HG03064 (cell line): Measurements from ENCODE around the gene GPC1.

Source experiments
- ATAC-seq: cut with Tn5 transposase; IDR thresholded peaks from one replicate; pipeline ENCODE4 v1.9.1; 2021; ENCODE audit warnings: low read depth; ENCODE audit not compliant: unreplicated experiment

Gene GPC1

DNA sequence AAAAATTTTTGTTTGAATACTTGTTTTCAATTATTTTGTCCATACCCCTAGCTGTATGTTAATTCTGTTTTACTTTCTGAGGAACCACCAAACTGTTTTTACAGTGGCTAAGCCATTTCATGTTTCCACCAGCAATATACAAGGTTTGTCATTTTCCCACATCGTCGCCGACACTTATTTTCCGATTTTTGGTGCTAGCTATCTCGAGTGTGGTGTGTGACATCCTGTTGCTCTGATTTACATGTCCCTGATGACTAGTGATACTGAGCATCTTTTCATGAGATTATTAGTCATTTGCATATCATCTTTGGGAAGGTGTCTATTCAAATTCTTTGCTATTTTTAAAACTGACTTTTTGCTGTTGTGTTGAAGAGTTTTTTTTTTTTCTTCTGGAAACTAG, 7.2 kb upstream of the GPC1 start:
- no peak for ATAC-seq

DNA sequence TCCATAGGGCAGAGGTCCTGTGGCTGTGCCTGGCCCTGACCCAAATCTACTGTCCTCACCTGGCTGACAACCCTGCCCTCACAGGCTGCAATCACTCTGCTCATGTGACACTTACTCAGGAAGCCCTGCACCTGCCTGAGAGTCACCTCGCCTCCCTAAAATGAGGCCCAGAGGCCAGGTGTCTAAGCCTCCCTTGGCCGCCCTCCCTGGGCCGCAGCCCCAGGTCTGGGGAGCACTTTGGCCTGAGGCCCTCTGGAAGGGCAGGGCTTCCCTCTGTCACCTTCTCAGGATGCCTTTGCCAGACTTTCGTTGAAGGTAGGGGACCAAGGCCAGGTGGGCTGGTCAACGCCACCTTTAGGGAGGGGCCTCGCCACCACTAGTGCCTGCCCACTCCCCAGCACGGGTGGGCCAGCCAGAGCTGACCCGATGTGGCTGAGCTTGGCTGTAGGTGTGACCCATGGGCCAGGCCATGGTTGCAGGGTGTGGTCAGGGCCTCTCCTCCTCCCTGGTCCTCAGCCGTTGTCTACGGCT, 6.1 kb upstream of the GPC1 start:
- ATAC-seq, result no peak

DNA sequence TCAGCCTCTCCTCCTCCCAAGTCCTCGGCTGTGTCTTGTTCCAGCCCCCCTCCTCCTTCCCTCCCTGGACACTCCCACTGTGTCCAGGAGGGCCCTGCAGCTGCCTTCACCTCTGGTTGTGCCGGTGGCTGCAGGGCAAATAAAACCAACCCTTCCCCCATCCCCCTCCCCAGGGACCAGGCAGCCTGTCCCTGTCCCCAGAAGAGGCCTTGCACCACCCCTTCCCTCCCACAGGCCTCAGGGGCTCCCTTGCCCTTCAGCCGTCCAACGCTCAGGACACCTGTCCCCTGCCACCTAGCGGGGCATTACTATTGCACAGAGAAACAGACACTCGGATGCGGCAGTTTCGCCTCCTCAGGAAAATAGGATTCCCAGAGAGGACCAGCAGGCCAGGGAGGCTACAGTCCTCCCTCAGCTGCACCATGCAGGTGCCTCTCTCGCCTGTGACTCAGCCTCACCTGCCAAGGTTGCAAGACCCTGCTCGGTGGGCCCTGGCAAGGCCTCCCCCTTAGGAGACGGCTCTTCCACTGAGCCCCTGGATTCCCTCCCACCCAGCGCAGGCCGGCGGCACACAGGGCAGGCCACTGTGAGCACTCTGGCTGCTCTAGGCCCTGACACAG, 5.5 kb upstream of the GPC1 start:
- no peak for ATAC-seq

DNA sequence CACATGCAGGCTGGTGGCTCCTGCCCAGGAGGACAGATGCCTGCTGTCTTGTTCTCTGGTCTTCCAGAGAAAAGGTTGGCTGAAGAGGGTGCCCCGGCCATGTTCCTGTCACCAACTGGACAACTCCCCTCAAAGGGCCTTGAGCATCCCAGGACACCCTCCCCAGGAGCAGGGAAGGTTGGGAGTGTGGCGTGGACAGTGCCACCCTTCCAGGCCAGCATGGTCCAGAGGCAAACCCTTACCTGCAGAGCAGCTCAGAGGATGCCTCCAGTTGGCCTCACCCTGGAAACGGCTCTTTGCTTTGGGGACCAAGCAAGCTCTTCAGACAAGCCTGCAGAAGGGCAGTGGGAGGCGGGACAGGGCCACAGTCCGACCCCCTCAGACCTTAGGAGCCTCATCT, 4.9 kb upstream of the GPC1 start:
- ATAC-seq, result no peak

DNA sequence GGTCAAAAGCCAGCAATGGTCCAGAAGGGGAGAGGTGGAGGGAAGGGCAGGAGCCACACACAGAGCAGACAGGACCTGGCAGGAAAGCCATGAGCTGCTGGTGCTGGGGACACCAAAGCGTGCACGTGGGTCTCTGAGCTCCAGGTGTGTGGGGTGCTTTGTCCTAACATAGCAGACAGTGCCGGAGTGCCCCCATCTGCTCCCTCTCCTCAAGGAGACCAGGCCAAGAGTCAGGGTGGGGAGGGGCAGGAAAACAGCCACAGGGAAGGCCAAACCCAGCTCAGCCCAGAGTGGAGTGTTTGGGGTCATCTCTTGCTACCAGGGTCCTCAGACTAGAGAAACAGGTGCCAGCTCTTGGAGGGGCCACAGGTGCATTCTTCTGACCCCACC, 4.2 kb upstream of the GPC1 start:
- ATAC-seq, result no peak

DNA sequence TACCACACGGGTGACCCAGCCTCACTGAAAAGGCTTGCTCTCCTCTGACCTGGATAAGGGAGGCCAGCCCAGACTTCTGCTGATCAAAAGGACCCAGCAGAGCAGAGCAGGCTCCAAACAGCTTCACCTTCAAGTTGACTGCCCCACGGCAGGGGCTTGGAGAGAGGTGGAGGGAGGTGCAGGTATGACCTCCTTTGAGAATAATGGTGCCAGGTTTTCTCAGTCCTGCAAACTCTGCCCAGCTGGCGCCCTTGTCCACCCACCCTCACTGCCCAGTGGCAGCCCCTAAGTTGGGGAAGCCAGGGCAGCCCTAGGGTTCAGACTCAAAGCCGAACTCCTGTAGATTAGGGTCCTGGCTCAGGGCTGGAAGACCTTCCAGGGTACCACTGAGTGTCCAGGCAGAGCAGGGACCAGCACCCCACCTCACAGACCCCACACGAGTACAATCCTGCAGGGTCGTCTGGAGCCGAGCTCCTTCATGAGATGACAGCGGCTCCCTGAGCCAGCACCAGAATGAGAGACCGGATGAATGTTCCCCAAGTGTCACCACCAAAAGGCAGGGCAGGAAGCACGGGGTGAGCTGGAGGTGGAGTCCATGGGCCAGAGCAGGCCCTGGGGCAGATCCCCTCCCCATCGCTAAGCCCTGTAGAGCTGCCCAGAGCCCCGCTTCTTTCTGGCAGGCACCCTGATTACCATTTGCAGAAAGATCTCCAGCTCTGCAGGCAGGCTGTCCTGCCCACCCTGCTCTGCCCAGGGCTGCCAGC, 3.6 kb upstream of the GPC1 start:
- no peak for ATAC-seq

DNA sequence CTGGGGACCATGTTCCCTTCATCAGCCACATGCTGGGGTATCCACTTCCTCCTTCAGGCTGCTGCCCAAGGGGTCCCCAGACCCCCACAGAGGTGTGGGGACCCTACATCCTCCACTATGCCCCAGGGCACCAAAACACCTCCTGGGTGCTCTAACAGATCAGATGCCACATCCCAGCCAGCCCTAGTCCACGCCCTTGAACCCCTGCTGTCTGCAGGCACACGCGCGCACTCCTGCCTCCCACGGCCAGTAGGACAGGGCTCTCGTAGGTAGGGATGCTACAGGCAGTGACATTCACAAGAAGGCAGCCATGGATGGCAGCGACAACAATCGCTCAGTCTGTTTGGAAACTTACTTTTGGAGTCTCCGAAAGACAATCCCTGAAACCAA, 3.0 kb upstream of the GPC1 start:
- no peak for ATAC-seq

DNA sequence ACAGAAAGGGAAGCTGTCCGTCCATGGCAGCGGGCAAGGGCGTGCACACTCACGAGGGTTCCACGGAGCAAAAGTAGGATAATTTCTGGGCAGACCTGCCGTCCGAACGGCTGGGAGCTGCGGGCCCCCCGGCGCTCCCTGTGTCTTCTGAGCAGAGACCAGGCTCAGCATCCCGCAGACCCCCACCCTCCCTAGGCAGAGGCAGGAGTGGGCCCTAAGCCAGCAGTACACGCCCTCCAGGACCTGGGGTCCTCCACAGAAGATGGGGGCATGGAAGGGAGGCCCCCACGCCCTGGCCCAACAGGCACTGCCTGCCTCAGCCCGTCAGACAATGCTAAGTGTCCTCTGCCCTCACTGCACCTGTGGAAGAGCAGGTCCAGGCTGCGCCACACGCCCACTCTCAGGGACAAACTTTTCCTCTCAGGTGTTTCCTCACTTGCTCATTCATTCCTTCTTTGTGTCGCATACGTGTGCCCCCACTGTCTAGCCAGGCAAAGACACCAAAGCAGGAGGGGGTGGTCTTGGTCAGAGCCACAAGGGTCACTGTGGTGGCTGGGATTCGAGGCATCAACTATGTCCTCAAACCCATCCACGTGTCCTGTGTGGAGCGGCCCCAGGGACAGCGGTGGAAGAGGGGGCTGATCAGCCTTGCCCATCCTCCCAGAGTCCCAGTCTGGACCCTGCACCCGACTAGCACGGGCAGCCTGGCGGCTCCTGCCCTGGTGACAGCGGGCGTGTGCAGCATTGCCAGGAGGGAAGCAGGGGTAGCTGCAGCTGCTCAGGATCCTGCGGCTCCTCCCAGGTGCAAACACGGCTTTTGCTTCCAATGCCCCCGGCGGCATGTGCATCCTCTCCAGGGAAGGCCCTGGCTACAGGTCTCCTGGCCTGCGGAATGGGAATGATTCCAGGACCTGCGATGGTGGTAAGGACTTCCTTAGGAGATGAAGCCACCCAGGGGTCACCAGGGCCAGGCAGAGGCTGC, 2.4 kb upstream of the GPC1 start:
- ATAC-seq, result no peak

DNA sequence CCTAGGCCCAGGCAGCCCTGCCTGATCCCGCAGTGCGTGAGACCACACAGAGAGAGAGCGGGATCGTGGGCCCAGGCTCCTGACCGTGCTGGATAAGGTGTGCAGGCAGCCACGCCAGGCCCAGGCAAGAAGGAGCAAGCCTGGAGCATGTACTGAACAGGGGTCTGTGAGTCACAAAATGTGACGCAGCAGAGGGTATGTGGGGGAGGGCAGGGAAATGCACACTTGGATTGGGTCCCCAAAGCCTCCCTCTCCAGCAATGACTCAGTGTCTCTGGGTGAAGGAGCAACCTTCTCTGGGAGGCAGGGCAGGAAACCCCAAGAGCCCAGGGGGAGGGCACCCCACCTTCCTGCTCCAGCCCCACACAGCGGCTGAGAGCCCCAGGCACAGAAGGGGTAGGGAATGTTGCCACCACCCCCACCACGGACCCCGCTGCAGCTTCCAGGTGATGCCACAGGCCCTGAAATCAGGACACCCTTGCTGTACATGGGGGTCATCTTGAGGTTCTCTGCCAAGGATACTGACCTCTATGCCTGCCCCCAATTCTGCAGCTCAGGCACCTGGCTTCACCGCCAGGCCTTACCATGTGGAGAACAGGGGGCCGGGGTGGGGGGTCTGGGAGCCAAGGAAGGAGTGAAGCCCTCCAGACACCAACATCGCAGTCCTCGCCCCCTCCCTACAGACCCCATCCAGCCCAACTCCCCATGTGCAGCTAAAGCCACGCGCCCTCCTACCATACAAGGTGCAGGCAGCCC, 1.3 kb upstream of the GPC1 start:
- no peak for ATAC-seq

DNA sequence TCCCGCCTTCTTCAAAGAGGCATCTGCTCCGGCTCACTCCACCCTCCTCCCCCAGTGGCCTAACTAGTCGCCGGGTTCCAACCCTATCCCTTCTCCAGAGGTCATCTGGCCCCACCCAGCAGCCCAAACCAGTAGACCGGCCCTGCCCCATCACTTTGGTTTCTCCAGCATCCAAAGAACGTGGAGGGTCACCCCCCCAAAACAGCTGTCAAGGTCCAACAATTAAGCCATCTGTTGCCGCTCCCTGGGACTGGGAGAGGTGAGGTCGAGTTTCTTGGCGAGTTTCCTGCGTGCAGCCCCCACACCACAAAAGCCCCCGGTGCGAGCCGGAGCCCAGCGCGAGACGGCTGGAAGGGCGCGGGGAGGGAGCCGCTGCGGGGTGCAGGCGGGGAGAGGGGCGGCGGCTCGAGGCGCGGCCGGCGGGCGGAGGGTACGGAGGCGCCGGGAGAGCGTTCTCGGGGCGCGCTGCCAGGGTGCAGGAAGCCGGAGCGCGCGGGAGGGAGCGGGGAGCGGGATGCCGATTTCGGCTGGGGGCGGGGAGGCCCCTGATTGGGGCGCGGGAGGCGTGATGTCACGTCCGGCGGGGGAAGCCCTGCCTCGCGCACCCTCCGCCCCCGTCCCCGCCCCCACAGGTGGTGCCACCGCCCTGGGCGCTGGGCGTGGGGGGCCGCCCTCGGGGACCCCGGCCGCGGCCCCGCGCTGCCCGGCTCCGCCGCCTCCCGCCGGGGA, 571 bp upstream of the GPC1 start:
- ATAC-seq, result no peak

DNA sequence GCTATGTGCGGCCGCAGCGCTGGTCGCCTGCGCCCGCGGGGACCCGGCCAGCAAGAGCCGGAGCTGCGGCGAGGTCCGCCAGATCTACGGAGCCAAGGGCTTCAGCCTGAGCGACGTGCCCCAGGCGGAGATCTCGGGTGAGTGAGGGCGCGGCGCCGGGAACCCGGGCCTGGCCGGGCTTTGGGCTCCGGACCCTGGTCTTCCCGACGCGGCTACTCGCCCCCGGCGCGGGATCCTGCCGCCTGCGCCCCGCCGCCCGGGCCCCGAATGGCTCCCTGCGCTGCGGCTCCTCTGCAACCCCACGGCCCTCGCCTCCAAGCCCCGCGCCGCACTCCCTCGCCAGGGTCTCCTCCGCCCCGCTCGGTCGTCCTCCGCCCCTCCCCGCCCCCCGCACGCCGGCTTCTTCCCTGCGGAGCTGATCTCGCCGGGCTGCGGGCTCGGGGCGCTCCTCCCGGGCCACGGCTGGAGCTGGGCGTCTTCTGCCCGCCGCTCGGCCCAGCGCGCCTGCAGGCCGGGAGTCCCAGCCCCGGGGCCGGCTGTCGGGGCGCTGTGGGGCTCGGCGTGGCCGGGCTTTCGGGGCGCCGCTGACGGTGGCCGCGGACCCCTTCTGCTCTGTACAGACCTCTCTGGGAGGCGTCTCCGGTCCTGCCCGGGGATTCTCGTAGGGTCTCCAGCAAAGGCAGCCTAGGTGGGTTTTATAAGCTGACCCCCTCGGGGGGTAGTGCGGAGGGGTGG, 652 bp downstream of the GPC1 start:
- no peak for ATAC-seq

DNA sequence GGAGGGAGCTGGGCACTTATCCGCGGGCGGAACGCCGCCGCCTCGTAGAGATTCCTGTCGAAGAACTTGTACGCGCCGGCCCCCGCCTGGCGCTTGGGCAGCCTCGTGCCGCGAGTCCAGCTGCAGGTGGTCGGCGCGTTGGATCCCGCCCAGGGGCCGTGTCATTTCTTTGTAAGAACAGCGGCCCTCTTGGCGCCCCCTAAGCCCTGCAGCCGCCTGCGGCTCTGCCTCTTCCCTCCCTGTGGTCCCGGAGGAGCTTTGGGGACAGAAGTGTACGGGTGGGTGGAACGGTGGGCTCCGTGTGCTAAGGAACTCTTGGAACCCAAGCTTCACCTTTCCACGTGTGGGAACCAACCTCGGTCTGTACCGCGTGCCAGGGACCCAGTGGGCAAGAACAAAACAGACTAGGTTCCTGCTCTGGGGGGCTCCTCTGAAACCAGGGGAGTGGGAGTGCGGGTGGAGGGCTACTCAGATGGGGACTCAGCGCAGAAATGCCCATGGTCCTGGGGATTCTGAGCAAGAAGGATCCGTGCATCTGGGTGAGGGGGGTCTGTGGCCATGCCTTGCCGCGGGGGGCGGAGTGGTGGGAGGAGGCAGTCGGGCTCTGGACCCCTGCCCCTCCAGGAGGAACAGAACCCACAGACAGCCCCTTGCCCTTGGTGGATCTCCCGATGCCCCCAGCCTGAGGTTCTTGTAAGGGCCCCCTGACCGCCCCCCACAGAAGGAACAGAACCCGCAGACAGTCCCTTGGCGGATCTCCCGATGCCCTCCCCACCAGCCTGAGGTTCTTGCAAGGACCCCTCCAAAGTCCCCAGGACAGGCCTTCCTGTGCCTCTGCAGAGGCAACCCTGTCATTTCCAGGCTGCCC, 1.5 kb downstream of the GPC1 start:
- ATAC-seq, result no peak

DNA sequence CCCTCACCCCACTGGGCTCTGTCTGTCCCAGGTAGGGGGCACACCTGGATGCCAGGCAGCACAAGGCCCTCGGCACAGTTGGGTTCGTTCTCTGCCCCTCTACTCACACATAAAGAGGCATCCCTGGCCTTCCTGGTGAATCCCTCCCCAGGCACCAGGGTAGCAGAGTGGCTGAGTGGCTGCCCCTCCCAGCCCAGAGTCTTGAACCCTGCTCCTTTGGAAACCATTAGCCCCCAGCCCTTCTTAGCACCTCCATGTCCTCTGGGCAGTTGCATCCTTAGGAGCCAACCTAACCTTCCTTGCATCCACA, 2.0 kb downstream of the GPC1 start:
- no peak for ATAC-seq

DNA sequence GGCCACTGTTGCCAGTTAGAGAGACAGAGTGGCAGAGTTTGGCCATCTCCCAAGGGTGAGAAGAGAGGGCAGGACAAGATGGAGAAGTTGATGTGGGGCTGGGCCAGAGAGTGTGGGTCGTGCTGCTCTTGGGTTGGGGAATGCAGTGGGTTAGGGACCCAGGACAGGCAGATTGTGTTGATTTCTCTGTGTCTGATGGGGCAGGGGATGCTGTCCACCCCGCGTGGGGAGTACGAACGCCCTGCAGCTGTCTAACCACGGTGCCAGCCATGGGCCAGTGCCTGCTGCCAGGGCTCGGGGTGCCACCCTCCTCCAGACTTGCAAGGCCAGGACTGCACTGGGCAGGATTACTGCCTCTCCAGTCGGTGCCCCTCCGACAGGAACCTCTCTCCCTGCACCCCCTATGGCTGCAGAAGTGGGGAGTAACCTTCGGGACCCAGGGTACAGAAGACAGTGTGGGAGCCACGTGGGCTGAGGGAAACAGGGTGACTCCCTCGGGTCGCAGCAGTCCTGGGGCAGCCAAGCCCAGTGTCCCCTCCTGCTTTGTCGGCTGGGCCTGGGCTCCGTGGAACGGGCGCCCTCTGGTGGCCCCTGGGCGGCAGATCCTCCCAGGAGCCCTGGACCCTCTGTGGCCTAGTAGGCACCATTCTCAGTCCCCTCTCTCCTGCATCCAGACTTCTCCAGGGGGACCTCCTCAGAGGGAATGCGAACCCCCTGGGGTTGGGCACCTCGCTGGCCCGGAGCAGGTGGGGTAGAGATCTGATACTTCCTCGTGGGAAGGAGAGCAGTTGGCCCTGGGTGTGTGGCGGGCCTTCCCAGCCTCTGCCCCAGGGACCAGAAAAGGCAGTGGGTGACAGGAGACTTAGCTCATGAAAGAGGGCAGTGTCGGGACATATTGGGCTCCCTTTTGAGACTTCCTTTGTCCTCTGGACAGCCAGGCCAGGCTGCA, 2.7 kb downstream of the GPC1 start:
- no peak for ATAC-seq

DNA sequence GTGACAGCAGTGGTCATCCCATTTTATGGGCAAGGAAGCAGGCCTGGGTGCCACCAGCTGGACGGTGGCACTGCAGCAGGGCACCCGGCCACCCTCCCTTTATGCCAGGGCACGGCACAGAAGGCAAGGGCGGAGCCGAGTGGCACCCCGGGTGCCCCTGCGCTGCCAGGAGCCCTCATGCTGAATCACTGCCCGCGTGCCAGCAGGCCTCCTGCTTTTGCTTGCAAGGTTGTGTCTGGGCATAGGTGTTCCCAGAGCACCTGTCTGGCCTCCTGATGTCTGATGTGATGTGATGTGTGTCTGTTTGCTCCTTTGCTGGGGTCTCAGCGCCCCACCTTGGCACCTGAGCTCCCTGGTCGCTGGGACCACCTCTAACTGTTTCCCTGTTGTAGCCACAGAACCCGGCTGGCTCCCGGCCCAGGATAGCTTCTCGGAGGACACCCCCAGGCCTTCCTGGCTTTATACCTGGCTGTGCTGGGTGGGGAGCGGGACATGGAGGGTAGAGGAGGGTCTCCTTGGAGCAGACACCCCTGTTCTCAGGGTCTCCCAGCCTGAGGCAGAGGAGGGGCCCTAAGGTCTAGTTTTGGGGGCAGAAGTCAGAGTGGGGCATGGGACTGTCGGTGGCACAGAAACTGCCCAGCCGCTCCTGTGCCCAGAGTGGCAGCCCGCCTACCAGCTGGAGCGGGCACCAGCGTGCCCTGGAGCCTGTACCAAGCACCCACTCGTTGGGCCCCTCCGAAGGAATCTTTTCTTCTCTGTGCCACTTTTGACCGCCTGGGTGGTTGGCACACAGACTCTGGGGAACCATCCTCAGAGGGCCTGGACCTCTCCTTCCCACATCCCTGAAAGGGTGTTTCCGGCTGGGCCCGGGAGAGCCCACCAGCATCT, 3.6 kb downstream of the GPC1 start:
- no peak for ATAC-seq

DNA sequence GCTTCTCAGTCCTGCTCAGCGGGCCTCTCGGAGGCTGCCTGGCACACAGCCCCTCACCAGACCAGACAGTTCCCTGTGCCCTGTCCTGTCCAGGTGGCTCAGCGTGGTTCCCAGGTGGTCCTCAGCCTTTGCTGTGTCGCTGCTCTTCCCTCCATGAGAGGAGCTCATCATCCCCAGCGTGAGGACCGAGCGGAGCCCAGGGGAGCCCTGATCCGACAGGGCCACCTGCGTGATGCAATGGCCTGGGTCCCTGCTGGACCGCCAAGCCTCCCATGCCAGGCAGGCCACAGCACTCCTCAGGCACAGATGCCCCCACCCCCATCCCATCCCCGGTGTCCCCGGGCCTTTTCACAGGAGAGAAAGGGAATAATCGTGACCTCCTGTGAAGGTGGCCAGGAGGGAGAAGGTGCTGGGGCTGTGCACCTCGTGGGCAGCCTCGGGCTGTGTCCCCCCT, 4.3 kb downstream of the GPC1 start:
- ATAC-seq, result no peak
